H1 (cell line): ENCODE data around the gene SLC12A6. TPM values are rescaled to one million over a fixed set of nuclear protein-coding genes. Genes with fewer than 3 reads are reported as not detected.

Experiments
- RNF2 ChIP-seq: fragments of 200-900, 300-1000 bp; sonication (generic); IDR thresholded peaks from 2 replicates; pipeline ENCODE4 v1.7.1; 2016; ENCODE audit warnings: borderline replicate concordance, low read depth, mild to moderate bottlenecking, antibody characterized with exemption, low read length; ENCODE audit not compliant: poor library complexity, severe bottlenecking; ENCODE audit errors: missing control alignments
- polyA plus RNA-seq, 7 experiments: library from polyadenylated mRNA; depleted of rRNA in 3 of 7; stranded (reverse) in 5 of 7; unstranded in 2 of 7; fragments of >200 nt in 5 of 7; fragments of 200-250 nt in 2 of 7; gene quantifications; 1 replicate in 5 of 7; 2 replicates in 1 of 7; 4 replicates in 1 of 7; pipeline versions ENCODE4 v1.2.1 to v1.2.3, GENCODE V29; 2011 to 2013; ENCODE audit warnings: missing spikeins in 2 of 7, mixed read lengths in 2 of 7
- total RNA-seq: library from RNA; stranded (reverse); fragmentation: NEBNext Ultra II Directional; extraction: Animal tissue kit (Norgen Biotek cat#: 25700); gene quantifications from 2 replicates; pipeline ENCODE4 v1.2.1, GENCODE V29; 2021

Gene SLC12A6
- total and polyA plus RNA-seq, 2 of the 8 experiments (the other 6 are each of a cell fraction or from before 2014, with no cell fraction given), result 9.2 to 11.1 TPM

- no peak for TF ChIP-seq RNF2
Measured at GRCh38 chr15:34275154-34275553, 62.4 kb downstream of the SLC12A6 start (continued).
